ENCODE data around the gene CA14. TPM values are rescaled to one million over a fixed set of nuclear protein-coding genes. Genes with fewer than 3 reads are reported as not detected.

CA14 gene
- total RNA-seq, 3 donors from 2014 or later: 0.38 to 6.8 (median 0.41) TPM

DNA sequence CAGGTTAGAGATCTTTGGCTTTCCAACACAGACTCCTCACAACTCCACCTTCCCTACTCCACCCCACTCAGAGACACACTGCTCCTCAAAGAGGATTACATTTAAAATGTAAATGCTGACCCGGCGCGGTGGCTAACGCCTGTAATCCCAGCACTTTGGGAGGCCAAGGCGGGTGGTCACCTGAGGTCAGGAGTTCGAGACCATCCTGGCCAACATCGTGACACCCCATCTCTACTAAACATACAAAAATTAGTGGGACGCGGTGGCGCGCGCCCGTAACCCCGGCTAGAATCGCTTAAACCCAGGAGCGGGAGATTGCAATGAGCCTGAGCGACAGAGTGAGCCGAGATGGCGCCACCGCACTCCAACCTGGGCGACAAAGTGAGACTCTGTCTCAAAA lies 19.8 kb upstream of the CA14 start:
- peaks cover 14% of the 10 kb centered on the region for H3K4me1 ChIP-seq (ENCODE audit: low read depth)
- no peak overlapping the region for H3K4me3 ChIP-seq
- H3K36me3 ChIP-seq (ENCODE audit: low read depth): no peaks in the 10 kb centered on the region
- H3K9me3 ChIP-seq: no peaks in the 10 kb centered on the region
- intact Hi-C loops (cut with DNase I, micrococcal nuclease): no loop called here
- DNase-seq: no peak
- TF ChIP-seq, protein P1, sequence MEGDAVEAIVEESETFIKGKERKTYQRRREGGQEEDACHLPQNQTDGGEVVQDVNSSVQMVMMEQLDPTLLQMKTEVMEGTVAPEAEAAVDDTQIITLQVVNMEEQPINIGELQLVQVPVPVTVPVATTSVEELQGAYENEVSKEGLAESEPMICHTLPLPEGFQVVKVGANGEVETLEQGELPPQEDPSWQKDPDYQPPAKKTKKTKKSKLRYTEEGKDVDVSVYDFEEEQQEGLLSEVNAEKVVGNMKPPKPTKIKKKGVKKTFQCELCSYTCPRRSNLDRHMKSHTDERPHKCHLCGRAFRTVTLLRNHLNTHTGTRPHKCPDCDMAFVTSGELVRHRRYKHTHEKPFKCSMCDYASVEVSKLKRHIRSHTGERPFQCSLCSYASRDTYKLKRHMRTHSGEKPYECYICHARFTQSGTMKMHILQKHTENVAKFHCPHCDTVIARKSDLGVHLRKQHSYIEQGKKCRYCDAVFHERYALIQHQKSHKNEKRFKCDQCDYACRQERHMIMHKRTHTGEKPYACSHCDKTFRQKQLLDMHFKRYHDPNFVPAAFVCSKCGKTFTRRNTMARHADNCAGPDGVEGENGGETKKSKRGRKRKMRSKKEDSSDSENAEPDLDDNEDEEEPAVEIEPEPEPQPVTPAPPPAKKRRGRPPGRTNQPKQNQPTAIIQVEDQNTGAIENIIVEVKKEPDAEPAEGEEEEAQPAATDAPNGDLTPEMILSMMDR (IDR thresholded peaks at IDR 0.05): no peak
- ATAC-seq: no peak

DNA sequence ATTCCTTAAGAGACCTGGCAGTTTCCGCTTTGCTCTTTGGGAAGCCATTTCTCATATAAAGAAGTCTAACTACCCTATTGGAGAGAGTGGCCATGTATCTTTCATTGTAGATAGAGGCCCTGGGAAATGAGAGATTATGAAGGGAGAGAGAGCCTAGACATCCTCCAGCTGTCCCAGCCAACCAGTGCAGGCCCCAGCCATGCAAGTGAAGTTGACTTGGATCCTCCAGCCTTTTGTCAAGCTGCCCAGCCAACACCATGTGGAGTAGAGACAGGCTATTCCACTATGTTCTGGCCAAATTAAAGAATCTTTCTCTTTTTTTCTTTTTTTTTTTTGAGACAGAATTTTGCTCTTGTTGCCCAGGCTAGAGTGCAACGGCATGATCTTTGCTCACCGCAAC lies 14.6 kb upstream of the CA14 start:
- DNase-seq: no peak
- TF ChIP-seq, protein P1 (IDR thresholded peaks at IDR 0.05): no peak
- ATAC-seq: no peak
- H3K36me3 ChIP-seq (ENCODE audit: low read depth): no peaks in the 10 kb centered on the region
- H3K9me3 ChIP-seq: no peaks in the 10 kb centered on the region
- intact Hi-C loops (cut with DNase I, micrococcal nuclease): no loop called here
- no peaks in the 10 kb centered on the region for H3K4me1 ChIP-seq (ENCODE audit: low read depth)
- no peak overlapping the region for H3K4me3 ChIP-seq

DNA sequence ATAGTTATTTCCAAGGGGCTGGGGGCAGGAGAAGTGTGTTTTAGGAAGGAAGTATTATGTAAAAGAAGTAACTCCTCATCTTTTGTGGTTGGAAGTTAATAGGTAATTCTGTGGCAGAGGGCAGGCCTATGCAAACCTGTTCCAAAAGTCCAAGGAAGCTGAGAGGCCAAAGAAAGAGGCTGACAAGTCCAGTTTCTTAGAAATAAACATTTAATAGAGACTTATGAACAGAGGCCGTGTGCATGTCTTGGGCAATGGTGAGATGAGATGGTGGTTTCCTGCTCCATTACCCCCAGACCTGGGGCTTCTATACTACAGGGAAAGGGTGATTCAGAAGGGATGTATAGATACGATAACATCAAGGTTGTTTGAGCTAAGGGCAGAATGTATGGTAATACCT lies 7.6 kb upstream of the CA14 start:
- H3K36me3 ChIP-seq (ENCODE audit: low read depth): no peaks in the 10 kb centered on the region
- TF ChIP-seq, protein P1 (IDR thresholded peaks at IDR 0.05): no peak
- H3K9me3 ChIP-seq: no peaks in the 10 kb centered on the region
- DNase-seq (no peak), ATAC-seq (no peak)
- intact Hi-C loops (cut with DNase I, micrococcal nuclease): no loop called here
- no peaks in the 10 kb centered on the region for H3K4me1 ChIP-seq (ENCODE audit: low read depth)
- H3K4me3 ChIP-seq: no peak overlapping the region

DNA sequence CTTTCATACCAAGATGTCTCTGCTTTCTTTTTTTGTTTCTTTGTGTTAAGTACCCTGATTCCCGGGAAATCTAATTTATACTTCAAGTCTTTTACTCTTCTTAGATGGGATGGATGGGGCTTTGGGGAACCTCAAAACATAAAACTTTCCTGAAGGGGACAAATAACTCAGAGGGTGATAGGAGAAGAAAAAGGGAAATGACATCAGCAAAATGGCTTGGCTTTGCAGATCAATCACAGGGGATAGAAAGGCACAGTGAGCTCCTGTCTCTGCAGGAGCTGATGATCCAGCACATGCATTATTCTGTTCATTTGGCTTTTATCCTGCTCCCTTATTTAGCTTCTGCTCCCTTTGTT lies 1.4 kb upstream of the CA14 start:
- DNase-seq (no peak), ATAC-seq (no peak)
- H3K4me1 ChIP-seq (ENCODE audit: low read depth): peaks cover 19% of the 10 kb centered on the region
- intact Hi-C loops (cut with DNase I, micrococcal nuclease): no loop called here
- no peaks in the 10 kb centered on the region for H3K9me3 ChIP-seq
- TF ChIP-seq, protein P1 (IDR thresholded peaks at IDR 0.05): no peak
- no peaks in the 10 kb centered on the region for H3K36me3 ChIP-seq (ENCODE audit: low read depth)
- no peak overlapping the region for H3K4me3 ChIP-seq

DNA sequence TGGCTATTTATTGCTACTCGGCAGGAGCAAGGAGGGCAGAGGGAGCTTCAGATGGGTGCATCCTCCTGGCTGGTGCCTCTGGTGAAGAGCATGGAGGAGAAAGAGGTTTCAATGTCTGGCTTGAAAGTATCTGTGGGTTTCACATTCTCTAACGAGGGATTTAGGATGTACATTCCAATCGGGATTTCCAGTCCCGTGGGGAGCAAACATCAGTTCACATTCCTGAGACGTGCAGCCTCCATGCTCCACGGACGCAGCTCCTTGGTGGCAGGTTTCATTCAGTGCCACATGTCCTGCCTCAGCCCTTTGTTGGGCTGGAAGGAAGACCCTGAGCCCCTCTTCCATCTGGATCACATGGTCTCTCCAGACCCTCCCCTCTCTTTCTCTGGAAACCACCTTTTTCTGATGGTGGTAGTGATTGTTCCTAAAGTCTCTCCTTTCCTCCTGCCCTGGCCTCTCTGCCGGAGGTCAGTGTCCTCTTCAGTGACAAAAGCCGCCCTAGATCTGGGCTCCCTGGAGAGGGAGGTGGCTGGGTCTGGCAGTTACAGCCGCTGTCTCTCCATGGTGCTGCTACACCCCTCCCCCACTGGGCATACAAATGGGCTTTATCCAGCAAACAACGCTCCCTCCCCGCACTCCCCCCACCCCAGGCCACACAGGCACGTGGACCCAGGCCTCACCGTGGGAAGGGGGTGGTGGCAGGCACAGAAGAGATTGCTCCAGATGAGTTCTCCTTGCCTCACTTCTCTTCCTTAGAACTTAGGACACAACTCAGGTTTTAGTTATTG lies 826 bp upstream of the CA14 start:
- intact Hi-C loops (cut with DNase I, micrococcal nuclease): no loop called here
- DNase-seq (no peak), ATAC-seq (no peak)
- Histone ChIP-seq H3K9me3 (no peaks in the 10 kb centered on the region), H3K36me3 (ENCODE audit: low read depth) (no peaks in the 10 kb centered on the region), H3K4me1 (ENCODE audit: low read depth) (peaks cover 19% of the 10 kb centered on the region), H3K4me3 (no peak overlapping the region)
- TF ChIP-seq, protein P1 (IDR thresholded peaks at IDR 0.05): no peak
